ENCODE data around the gene PTAR1. TPM values are rescaled to one million over a fixed set of nuclear protein-coding genes. Genes with fewer than 3 reads are reported as not detected.
A peak's percentile ranks its signal among the peaks of the same experiment; 100 is the strongest.

PTAR1 gene
- total RNA-seq, 1 experiment from 2014 or later = 44.9 TPM

GRCh38 chr9:69785757-69786156 is 25.9 kb upstream of the PTAR1 start:
- Histone ChIP-seq H3K79me2 (ENCODE audit: low read depth) (no peaks in the 10 kb centered on the region), H3K4me2 (no peak overlapping the region), H3K9me3 (ENCODE audit: insufficient read depth, low read depth) (no peaks in the 10 kb centered on the region), H3K4me1 (replicated peaks; ENCODE audit: insufficient read depth) (no peaks in the 10 kb centered on the region), H3F3A (ENCODE audit: insufficient read depth, low read depth) (no peaks in the 10 kb centered on the region), H3K27me3 (ENCODE audit: insufficient read depth, low read depth) (no peaks in the 10 kb centered on the region), H4K20me1 (ENCODE audit: insufficient read depth) (no peaks in the 10 kb centered on the region), H3K36me3 (ENCODE audit: low read depth) (no peaks in the 10 kb centered on the region), H3K27ac (no peak overlapping the region), H2AFZ (no peak overlapping the region), H3K4me3 (no peak overlapping the region), H3K9me2 (ENCODE audit: insufficient read depth) (no peaks in the 10 kb centered on the region)
- DNase-seq = no peak
- intact Hi-C loops (cut with micrococcal nuclease; ENCODE audit: unreplicated experiment) = no loop called here
- BruUV-seq (replicated peaks) = no TSS peak
- TF ChIP-seq EZH2 (IDR thresholded peaks at IDR 0.05; ENCODE audit: low read depth) (no peak), CTCF (conservative IDR thresholded peaks at IDR 0.05) (no peak)
- ChIA-PET POLR2A (ENCODE audit: unreplicated experiment) (no interaction called here), CTCF (no interaction called here)

GRCh38 chr9:69773258-69773657 is 13.4 kb upstream of the PTAR1 start:
- Histone ChIP-seq H4K20me1 (ENCODE audit: insufficient read depth) (no peaks in the 10 kb centered on the region), H3K79me2 (ENCODE audit: low read depth) (no peaks in the 10 kb centered on the region), H3K9me2 (ENCODE audit: insufficient read depth) (no peaks in the 10 kb centered on the region), H3K4me3 (no peak overlapping the region), H3K27ac (no peak overlapping the region), H3K4me1 (replicated peaks; ENCODE audit: insufficient read depth) (no peaks in the 10 kb centered on the region), H3K27me3 (ENCODE audit: insufficient read depth, low read depth) (no peaks in the 10 kb centered on the region), H3K9me3 (ENCODE audit: insufficient read depth, low read depth) (no peaks in the 10 kb centered on the region; the same call in 1 of the 2 replicates), H3F3A (ENCODE audit: insufficient read depth, low read depth) (no peaks in the 10 kb centered on the region), H3K36me3 (ENCODE audit: low read depth) (no peaks in the 10 kb centered on the region), H3K4me2 (no peak overlapping the region), H2AFZ (no peak overlapping the region)
- ChIA-PET POLR2A (ENCODE audit: unreplicated experiment) (no interaction called here), CTCF (no interaction called here)
- no TSS peak for BruUV-seq (replicated peaks)
- TF ChIP-seq EZH2 (IDR thresholded peaks at IDR 0.05; ENCODE audit: low read depth) (no peak), CTCF (conservative IDR thresholded peaks at IDR 0.05) (no peak)
- intact Hi-C loops (cut with micrococcal nuclease; ENCODE audit: unreplicated experiment) = no loop called here
- no peak for DNase-seq

GRCh38 chr9:69771775-69772418 is 12.1 kb upstream of the PTAR1 start:
- Histone ChIP-seq H2AFZ (peak overlapping the region; percentile 60; the same call in 1 of the 2 replicates), H3K36me3 (ENCODE audit: low read depth) (no peaks in the 10 kb centered on the region), H3K9me2 (ENCODE audit: insufficient read depth) (no peaks in the 10 kb centered on the region), H3K27ac (no peak overlapping the region), H3F3A (ENCODE audit: insufficient read depth, low read depth) (no peaks in the 10 kb centered on the region), H3K4me1 (replicated peaks; ENCODE audit: insufficient read depth) (no peaks in the 10 kb centered on the region), H3K9me3 (ENCODE audit: insufficient read depth, low read depth) (no peaks in the 10 kb centered on the region; the same call in 1 of the 2 replicates), H3K4me3 (no peak overlapping the region), H3K27me3 (ENCODE audit: insufficient read depth, low read depth) (no peaks in the 10 kb centered on the region), H4K20me1 (ENCODE audit: insufficient read depth) (no peaks in the 10 kb centered on the region), H3K79me2 (ENCODE audit: low read depth) (no peaks in the 10 kb centered on the region), H3K4me2 (no peak overlapping the region)
- intact Hi-C loops (cut with micrococcal nuclease; ENCODE audit: unreplicated experiment) = no loop called here
- DNase-seq = no peak
- BruUV-seq (replicated peaks) = no TSS peak
- no peak for TF ChIP-seq EZH2 (IDR thresholded peaks at IDR 0.05; ENCODE audit: low read depth)
- TF ChIP-seq CTCF (conservative IDR thresholded peaks at IDR 0.05) = no peak
- ChIA-PET CTCF (no interaction called here), POLR2A (ENCODE audit: unreplicated experiment) (no interaction called here)

Measured in PC-9 (cell line).